T-helper 9 cell (primary cell): Measurements from ENCODE around the gene DUSP2.

Source experiments
- DNase-seq: peaks from one replicate; pipeline ENCODE4 v3.0.0-alpha.2; 2020

DUSP2 gene

DNA sequence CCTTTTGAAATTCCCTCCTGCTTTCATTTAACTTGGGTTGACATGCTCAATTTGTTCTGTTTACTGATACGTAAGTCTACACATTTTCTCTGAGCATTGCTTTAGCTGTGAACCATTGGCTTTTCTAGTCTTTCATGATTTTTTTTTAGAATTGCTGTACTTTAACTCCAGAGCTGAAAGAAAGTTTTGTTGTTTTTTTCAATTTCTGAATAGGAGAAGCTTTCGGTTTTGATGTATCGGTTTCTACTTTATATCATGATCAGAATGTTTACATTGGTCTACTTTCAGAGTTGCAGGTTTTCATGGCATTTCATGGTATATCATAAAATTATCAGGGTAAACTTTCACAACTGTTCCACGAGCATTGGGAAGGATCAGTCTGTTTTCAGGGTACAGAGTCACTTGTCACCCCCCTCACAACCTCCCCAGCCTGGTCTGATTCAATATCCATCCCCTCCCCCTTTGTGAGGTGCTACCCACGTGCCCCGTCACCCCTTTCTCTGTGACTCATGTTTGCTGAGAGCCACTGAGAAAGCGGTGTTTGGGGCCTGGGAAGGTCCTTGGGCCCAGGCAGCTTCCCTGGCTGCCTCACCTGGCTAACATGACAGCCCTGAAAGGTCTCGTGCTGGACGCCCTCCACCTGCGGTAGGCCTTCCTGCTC is 14.0 kb downstream of the DUSP2 start:
- DNase-seq: no peak

DNA sequence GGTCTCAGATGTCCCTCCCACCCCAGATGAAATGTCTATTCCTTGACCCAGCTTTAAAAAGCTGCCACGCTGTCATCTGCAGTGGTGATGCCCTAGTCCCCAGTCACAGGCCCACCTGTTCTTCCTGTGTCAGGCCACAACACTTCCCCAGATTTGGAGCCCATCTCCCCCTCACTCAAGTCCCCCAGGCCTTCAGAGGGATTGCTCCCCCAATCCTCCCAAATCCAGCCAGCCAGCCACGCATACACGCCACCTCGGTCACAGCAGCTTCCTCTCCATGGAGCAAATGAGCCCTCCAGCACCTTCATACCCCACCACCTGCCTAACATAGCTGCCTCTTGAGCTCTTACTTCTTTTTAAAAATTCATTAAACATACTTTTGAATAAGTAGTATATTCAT is 14.8 kb downstream of the DUSP2 start:
- DNase-seq: no peak

DNA sequence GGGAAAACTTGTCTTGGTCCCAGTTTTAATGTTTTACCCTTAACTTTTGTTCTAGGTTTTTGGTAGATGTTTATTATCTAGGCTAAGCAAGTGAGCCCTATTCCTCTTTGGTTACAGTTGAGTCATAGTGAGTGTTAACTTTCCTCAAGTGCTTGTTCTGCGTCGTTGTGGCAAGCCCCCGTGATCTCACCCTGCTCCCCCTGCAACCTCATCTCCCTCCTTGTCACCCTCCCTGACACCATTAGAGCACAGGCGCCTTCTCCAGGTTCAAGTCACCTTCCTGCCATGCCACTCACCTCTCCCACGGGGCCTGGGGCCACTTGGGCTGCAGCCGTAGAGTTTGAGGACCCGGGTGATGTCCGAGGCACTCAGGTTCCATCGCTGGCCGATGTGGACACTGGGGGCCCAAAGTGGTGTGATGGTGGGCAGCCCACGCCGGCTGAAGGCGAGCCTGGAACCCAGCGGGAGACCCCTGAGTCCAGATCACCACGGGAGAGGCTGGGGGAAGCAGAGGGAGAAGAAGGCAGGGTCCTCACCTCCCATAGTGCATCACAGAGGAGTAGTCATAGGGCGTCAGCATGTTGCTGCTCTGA is 15.6 kb downstream of the DUSP2 start:
- DNase-seq: no peak

DNA sequence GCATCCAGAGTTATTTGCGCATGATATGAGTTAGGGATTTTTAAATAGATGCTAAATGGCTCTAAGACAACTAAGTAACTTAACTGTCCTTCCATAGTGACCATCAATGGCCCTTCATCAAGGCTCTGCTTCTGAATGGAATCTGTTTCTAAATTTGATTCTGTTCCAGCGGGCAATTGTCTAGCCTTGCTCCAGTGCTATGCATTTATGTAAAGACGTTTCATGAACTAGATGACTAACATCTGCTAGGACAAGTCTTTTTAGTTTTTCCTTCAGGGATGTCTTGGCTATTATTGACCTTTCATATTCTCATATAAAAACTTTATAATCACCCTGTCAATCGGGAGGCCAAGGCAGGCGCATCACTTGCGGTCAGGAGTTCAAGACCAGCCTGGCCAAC is 16.8 kb downstream of the DUSP2 start:
- DNase-seq: no peak

DNA sequence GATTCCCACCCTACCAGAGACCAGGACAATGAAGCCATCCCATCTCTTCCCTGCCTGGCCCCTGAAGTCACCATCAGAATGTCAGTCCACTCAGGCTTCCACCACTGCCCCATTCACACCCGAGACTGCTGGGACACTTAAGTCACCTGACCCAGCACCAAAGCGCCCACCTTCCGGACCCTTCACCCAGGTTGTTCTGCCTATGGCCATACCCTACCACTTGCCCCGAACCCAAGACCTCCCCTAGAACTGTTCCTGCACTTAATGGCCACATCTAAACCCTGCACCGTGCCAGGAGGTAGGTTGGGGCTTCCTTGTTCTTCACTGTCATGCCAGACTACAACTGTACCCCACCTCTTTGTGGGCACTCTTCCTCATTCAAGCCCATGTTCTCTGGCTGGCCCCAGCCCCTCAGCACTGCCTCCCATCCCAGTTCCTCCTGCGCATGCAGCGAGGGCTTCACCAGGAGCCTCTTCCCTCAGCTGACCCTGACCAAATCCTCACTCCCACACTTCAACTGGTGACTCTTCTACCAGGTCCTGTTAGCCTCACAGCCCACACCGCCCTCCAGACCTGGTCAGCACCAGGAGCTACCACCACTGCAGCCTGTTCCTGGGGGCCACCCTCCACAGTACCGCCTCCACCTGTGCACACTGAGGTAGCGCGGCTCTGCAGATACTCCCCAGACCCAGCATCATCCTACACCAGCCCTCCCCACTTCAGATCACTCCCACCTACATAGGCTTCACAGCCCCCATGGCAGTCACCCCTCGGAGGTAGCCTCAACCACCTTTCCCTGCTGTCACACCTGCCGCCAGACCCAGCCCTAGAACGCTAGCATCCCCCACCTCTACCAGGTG is 20.6 kb downstream of the DUSP2 start:
- no peak for DNase-seq

DNA sequence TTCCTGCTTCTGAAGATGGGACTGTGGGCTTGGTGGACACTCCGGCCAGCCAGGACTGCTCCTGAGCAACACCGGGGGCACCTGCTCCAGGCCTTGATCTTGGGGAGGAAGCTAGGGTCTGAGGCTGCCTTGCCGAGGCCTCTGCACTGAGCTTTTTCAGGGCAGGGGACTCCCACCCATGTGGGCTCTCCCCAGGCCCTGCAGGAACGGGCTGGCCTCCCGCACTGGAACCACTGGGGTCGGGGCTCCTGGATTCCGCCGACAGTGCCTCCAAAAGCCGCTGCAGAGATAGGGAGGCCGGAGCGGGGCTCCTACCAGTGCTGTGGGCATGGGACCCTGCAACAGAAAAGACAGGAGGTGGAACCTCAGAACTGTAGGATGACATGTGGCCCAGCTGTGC is 21.3 kb downstream of the DUSP2 start:
- no peak for DNase-seq

DNA sequence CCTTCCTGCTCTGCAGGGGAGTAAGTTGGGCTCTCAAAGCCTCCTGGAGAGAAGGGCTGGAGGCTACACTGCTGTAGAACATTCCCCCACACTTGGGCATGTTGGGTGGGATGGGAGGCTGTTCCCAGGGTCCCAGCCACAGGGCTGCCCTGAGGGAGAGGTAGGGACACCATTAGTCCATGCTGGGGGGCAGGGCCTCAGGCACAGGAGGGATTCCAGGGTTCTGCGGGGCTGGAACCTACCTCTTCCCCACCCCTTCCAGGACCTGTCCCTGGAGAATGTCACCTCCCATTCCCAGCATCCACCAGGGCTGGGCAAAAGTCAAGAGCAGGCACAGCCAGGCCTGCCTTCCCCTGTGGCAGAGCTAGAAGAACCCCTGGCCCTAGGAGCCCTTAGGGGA is 21.9 kb downstream of the DUSP2 start:
- DNase-seq: no peak

DNA sequence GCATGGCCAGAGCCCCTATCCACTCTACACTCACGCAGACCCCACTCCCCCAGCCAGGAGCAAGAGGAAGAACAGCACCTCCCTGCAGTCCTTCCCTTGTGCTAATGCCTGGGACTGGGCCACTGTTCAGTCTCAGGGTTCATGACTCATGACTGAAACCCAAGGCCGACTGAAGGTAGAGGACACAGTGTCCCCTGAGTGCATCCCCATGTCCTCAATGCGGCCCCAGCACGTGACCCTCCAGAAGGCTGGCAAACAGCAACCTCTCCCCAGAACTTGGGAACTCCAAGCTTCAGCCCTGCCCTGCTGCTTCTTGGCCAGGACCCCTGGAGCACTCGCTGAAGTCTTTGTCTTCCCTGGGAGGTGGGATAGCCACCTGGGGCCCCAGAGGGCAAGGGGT is 22.8 kb downstream of the DUSP2 start:
- DNase-seq: no peak

DNA sequence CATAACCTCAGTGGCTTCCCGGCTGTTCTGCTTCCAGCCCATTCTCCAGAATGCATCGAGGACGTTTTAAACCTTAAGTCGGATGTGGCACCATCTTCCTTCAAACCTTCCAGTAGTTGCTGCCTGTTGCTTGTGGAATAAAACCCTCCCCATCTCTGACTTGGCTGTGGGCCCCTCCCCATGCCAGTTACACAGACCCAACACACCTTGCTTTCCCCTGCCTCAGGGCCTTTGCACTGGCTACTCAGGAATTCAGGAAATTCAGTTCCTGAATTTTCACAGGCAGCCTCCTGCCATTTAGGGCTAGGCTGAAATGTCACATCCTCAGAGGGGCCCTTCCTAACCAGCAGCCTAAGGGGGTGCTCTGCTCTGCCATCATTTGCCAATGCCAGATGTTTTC is 23.8 kb downstream of the DUSP2 start:
- DNase-seq: no peak

DNA sequence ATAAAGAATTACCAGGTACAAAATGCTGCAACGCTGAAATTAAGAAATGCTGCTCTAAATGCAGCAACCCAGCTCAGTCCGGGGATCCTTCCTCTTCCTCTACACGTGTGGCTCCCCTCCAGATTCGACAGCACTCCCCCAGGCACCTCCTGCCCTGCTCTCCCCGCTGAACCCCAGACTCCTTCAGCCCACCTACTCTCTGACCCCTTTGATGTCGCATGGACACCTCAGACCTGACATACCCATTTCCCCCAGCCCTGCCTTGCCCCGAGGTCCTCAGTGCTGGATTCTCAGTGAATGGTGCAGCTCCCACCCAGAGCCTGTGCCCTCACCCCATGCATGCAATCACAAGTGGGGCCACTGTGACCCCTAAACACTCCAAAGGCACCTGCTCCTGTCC is 24.2 kb downstream of the DUSP2 start:
- DNase-seq: no peak

DNA sequence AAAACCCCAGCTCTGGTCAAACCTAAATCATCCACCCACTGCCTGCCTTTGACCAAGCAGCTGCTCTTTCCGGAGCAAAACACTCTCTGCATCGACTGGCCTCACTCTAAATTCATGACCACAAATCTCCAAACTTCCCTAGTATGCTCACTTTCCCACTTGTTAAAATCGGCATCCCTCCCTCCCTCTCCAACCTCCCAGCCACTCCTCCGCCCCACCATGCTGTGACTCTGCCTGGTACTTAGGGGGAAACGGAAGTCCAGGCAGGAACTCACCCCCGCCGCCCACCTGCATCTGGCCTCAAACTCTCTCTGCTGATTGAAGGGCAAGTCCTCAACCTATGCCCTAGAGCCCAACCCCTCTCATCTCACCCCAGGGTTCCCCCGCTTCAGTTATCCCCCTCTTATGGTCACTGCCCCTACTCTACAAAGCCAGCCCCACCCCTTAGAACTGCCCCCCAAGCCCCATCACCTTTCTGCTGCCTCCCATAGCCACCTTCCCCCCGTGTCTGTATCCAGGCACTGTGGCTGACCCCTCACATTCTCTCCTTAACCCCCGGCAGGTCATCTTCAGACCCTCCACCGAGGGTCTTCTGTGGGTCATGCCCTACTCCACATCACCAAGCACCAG is 25.0 kb downstream of the DUSP2 start:
- no peak for DNase-seq

DNA sequence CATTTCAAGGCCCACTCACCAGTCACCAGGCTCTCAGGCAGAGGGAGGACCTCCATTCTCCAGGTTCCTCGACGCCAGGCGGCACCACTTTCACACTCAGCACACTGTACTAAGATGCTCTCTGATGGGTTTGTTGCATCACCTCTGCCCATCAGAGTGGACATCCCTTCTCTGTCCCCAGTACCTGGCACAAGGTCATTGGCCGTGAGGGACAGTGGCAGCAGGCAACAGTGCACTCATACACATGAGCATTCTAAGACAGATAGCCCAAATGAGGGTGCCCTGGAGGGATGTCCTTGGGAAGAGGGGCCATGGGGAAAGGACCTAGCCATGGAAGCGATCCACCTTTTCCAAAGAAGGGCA is 25.9 kb downstream of the DUSP2 start:
- DNase-seq: no peak

DNA sequence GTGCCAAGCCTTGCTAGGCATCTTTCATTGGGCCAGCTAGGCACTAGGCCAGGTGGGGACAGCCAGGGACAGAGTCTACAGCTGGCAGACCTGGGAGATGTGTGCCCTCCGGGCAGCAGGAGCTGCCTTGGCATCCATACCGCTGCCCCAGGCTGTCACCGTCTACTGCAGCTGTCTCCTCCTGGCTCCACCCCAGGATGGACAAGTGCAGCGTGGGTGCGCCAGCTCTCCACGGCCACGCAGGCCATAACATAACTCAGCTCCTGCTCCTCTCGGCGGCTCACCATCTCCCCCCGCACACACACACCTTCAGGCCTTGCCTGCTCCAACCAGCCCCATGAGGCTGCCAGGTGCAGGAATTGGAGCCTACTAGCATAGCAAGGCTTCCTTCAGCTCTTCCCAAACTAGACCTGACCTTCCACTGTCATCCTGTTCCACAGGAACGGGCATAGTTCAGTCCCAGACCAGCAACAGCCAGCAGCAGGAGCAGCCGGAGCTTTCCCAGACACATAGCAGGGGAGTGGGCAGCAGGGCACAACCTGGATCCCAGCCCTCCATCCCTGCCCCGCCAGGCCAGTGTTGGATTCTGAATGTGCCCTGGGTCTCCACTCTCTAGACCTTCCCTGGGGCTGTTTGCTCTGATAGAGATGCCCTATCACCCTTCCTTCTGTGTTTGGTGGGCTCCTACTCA is 26.4 kb downstream of the DUSP2 start:
- DNase-seq: no peak

DNA sequence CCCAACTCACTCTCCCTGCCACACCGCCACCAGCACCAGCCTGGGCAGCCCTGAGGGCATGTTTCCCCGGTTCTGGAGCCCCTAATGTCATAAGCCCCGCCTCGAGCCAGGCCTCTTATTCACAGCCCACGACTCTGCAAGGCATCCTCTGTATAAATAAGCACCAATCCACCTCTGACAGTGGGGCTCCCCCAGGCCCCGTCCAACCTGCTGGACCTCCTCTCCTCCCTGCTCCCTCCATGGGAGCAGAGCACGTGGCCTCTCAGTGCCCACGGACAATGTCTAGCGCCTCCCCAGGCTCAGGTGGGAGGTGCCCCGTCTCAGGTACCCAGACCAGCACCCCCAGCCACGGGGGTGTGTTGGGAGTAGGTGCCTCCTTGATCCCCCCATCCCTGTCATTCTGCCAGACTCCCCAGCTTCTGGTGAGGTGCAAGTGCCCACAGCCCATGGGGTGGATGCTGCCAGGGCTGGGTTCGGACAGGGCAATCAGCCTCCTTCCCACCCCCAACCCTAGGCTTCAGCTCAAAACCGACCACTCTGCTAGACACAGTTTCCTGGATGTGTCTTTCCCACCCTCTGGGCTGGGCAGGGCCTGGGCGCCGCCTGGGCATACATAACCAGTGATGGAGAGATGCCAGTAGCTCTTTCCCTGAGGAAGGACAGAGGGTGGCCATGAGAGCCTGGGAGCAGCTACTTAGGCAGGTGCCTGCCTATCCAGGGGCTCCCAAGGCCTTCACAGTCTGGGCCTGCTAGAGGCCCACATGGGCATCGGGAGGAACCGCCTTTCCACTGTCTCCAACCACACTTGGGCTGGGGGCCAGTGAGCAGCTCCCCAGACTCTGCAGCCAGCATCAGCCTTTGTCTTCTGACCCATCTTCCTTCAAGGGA is 27.3 kb downstream of the DUSP2 start:
- DNase-seq: no peak

DNA sequence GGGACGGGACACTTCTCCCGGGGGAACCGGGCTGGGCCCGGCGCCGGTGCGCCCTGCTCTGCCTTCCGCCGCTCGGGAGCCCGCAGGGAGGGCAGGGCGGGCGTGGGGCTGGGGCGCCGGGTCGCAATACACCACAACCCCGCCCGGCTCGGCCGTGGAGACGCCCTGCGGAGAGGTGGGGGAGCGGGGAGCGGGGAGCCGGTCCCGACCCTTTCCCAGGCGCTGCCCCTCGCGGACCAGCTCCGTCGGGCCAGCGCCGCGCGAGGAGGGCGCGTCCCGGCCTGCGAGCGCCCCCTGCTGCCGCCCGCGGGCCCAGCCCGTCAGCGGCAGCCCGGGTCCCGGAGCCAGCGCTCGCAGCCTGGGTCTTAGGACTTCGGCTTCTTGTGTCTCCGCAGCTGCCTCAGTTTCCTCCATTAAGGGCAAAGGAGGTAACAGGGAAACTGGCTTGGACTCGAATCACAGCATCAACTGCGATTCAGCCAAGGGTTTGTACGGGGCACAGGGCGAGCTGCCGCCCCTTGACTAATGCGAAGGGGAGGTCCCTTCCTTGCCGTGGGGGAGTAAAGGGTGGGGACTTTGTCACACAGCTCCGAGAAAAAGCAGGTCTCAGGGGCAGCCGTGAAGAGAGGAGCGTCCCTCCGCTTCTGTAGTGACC is 28.2 kb downstream of the DUSP2 start:
- peak; percentile 61 for DNase-seq

DNA sequence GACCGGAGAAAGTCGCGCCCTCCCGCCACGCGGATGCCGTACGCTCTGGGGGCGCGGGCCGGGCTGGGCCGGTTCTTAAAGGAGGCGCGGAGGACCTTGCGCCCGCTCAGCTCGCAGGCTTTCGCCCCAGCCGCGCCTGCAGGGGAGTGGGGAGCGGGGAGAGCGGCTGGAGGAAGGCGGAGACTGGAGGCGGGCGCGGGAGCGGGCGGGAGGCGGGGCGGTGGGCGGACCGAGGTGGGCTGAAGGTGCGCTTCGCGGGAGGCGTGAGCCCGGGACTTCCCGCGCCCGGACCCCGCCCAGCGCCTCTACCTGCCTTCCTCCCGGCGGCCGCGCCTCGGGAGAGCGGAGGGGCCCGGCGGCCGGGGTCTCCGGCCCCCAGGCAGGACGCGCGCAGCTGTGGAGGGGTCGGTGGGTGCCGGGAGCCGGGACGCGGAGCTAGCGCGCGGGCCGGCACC is 28.8 kb downstream of the DUSP2 start, which contains the start of gene ADRA2B:
Gene ADRA2B, minus strand, starts transcription at position 148 of the 455 bp plus-strand sequence. CDS start 422 bp downstream, outside the sequence.
- peak; percentile 83 for DNase-seq

DNA sequence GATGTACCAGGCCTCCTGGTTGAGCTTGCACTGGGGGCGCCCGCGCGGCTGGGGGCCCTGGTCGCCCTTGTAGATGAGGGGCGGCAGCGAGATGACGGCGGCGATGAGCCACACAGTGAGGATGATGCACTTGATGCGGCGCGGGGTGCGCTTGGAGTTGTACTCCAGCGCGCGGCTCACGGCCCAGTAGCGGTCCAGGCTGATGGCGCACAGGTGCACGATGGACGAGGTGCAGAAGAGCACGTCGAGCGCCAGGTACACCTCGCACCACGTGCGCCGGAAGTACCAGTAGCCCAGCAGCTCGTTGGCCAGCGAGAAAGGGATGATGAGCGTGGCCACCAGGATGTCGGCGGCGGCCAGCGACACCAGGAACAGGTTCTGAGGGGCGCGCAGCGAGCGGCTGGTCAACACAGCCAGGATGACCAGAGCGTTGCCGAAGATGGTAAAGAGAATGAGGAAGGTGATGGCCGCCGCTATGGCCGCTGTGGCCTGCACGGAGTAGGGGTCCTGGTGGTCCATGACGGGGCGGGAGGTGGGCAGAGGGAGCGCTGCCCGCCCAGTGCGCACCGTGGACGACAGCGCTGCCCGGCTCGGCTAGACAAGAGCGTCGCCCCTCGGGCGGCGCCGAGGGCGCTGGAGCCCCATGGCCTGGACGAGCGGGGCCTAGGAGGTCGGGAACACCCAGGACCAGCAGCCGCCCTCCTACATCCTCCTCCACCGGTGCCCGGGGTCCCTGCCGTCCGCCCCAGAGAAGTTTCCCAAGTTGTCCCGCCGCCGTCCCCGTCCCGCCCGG is 29.4 kb downstream of the DUSP2 start:
- DNase-seq: no peak

DNA sequence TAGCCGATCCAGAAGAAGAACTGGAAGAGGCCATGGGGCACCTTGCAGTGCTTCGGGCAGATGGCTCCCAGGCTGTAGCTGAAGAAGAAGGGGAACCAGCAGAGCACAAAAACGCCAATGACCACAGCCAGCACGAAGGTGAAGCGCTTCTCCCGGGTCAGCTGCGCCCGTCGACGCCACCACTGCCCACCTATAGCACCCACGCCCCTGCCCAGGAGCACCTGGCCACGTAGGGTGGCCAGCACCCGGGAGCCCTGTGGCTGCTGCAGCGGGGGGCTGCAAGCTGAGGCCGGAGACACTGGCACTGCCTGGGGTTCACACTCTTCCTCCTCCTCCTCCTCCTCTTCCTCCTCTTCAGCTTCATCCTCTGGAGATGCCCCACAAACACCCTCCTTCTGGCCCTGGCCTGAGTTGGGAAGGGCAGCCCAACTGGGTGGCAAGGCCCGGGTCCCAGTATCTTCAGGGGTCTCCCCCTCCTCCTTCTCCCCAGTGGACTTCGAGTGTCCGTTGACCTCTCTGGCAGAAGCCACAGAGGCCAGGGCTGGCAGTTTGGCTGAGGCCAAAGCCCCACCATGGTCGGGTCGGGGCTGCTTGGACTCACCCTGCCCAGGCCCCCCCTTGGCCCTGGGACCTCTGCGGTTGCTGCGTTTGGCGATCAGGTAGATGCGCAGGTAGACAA is 30.2 kb downstream of the DUSP2 start:
- DNase-seq: no peak

DNA sequence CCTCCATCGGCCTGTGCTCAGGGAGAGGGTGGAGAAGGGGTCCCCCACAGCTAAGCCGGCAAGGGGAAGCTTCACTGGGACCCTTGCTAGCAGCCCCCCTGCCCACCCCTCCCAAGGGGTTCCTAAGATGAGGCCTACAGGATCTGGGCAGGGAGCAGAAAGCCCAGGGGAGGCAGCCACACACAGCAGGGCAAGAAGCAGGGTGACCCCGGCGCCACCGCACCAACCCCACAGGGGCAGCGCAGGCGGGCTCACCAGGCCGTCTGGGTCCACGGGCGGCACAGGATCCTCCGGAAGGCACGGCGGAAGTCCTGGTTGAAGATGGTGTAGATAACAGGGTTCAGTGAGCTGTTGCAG is 30.7 kb downstream of the DUSP2 start:
- DNase-seq: no peak

DNA sequence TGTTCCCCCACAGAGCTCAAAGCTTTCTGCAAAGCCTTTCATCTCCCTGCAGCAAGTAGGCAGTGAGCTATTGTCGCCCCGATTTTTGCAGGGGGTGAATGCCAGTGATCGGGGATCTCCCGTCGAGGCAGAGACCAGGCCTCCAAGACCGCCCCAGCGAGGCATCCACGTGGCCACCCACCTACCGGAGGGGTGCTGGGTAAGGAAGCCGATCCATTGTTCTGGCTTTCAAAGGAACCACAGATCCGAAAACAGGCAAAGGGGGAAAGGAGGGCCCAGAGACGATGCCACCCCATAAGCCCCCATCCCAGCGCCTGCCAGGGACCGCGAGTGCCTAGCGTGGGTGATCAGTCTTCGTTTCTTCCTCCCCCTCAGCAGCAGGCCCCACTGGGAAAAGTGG is 31.3 kb downstream of the DUSP2 start:
- no peak for DNase-seq
